Subcutaneous adipose tissue (tissue), 4 donors: ENCODE results near the gene NR3C2. TPM values are rescaled to one million over a fixed set of nuclear protein-coding genes. Genes with fewer than 3 reads are reported as not detected.

ENCODE experiments used
- total RNA-seq, 4 donors: library from RNA; depleted of rRNA; stranded (reverse); fragments of >200 nt; gene quantifications; one replicate each; pipeline ENCODE4 v1.1.0, GENCODE V29; 2016
- TF ChIP-seq, protein P1 (sequence below): fragments of 450-650 bp; IDR thresholded peaks from one replicate; pipeline ENCODE4 v1.5.1; 2016; ENCODE audit warnings: low read depth, mild to moderate bottlenecking, control low read depth, antibody characterized with exemption, moderate library complexity

The NR3C2 gene
- total RNA-seq, 4 donors from 2014 or later, result 7.5 to 17.0 (median 8.9) TPM

DNA sequence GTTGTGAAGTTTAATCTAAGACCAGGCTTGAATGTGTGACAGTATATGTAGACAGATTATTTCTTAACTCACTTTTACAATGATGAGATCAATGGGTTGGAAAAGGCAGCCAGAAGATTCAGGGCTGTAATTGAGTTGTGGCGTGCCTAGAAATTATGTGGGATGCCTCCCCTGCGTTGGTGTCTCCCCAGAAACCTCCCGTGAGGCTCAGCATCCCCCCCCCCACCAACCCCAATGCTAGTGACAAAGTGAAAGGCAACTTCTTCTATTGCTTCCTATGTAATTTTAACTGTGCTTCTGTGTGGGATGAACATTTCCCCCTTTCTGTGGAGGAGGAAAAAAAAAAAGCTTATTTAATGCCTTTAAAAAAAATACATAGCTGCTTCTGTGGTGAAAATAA, 412.4 kb downstream of the NR3C2 start:
- TF ChIP-seq, protein P1, sequence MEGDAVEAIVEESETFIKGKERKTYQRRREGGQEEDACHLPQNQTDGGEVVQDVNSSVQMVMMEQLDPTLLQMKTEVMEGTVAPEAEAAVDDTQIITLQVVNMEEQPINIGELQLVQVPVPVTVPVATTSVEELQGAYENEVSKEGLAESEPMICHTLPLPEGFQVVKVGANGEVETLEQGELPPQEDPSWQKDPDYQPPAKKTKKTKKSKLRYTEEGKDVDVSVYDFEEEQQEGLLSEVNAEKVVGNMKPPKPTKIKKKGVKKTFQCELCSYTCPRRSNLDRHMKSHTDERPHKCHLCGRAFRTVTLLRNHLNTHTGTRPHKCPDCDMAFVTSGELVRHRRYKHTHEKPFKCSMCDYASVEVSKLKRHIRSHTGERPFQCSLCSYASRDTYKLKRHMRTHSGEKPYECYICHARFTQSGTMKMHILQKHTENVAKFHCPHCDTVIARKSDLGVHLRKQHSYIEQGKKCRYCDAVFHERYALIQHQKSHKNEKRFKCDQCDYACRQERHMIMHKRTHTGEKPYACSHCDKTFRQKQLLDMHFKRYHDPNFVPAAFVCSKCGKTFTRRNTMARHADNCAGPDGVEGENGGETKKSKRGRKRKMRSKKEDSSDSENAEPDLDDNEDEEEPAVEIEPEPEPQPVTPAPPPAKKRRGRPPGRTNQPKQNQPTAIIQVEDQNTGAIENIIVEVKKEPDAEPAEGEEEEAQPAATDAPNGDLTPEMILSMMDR, result no peak
